Mammary epithelial cell (primary cell): Measurements from ENCODE around the gene OSBPL9.

Experiments
- CTCF ChIP-seq, 2 donors: IDR thresholded peaks in 1 of 2; conservative IDR thresholded peaks in 1 of 2; 2 replicates each; pipeline ENCODE4 v1.5.1; 2011 to 2012; ENCODE audit warnings: inconsistent platforms in 2 of 2, low read length in 2 of 2, mild to moderate bottlenecking in 2 of 2, control low read depth in 1 of 2, low read depth in 1 of 2; ENCODE audit not compliant: insufficient read depth in 1 of 2; ENCODE audit errors: extremely low read depth in 1 of 2
- EZH2 ChIP-seq: IDR thresholded peaks from 2 replicates; pipeline ENCODE4 v1.6.1; 2012; ENCODE audit warnings: low read length, inconsistent platforms, borderline replicate concordance

GRCh38 chr1:51705035-51705434 is 88.1 kb downstream of the OSBPL9 start:
- TF ChIP-seq CTCF (conservative IDR thresholded peaks at IDR 0.05 in 1 of 2, IDR thresholded peaks at IDR 0.05 in 1 of 2; ENCODE audit: extremely low read depth in 1 of 2, insufficient read depth in 1 of 2, low read depth in 1 of 2, low read length in 2 of 2) (no peak), EZH2 (no peak)
